Liver (tissue), 9 donors: ENCODE data around the gene BFSP2. TPM values are rescaled to one million over a fixed set of nuclear protein-coding genes. Genes with fewer than 3 reads are reported as not detected.
A peak's percentile ranks its signal among the peaks of the same experiment; 100 is the strongest.

ENCODE experiments used
- DNase-seq: peaks from one replicate; pipeline ENCODE4 v3.0.0-alpha.2; 2017; ENCODE audit warnings: low spot score
- H3K27ac ChIP-seq, 2 donors: one replicate each; pipeline ENCODE4 v1.7.0; 2013; ENCODE audit warnings: inconsistent platforms in 2 of 2, low read length in 2 of 2, control low read depth in 1 of 2, low read depth in 1 of 2, mild to moderate bottlenecking in 1 of 2
- H3K27me3 ChIP-seq, 4 donors: one replicate each; pipeline versions ENCODE4 v1.6.1 to v1.7.0; 2013; ENCODE audit warnings: low read length in 3 of 4, inconsistent platforms in 1 of 4, mild to moderate bottlenecking in 1 of 4, moderate library complexity in 1 of 4; ENCODE audit not compliant: control insufficient read depth in 4 of 4, insufficient read depth in 4 of 4
- H3K36me3 ChIP-seq, 4 donors: one replicate each; pipeline versions ENCODE4 v1.6.1 to v1.7.0; 2013; ENCODE audit warnings: low read length in 3 of 4, mild to moderate bottlenecking in 3 of 4, low read depth in 1 of 4, moderate library complexity in 1 of 4; ENCODE audit not compliant: control insufficient read depth in 4 of 4, insufficient read depth in 3 of 4
- H3K4me1 ChIP-seq, 4 donors: one replicate each; pipeline versions ENCODE4 v1.6.1 to v1.7.0; 2013; ENCODE audit warnings: low read length in 3 of 4, mild to moderate bottlenecking in 3 of 4, moderate library complexity in 1 of 4; ENCODE audit not compliant: control insufficient read depth in 4 of 4, insufficient read depth in 4 of 4
- H3K4me3 ChIP-seq, 3 donors: one replicate each; pipeline versions ENCODE4 v1.6.1 to v1.7.0; 2013; ENCODE audit warnings: low read length in 3 of 3, control low read depth in 1 of 3, low read depth in 1 of 3, mild to moderate bottlenecking in 1 of 3
- H3K9ac ChIP-seq, 2 donors: one replicate each; pipeline ENCODE4 v1.7.0; 2013; ENCODE audit warnings: low read length in 2 of 2, mild to moderate bottlenecking in 2 of 2, moderate library complexity in 2 of 2, control low read depth in 1 of 2, low read depth in 1 of 2
- H3K9me3 ChIP-seq, 4 donors: one replicate each; pipeline versions ENCODE4 v1.6.1 to v1.7.0; 2013; ENCODE audit warnings: low read length in 3 of 4; ENCODE audit not compliant: control insufficient read depth in 4 of 4
- EGR1 ChIP-seq, 2 donors: IDR thresholded peaks; 2 replicates each; pipeline ENCODE4 v1.6.1; 2016 to 2018; ENCODE audit warnings: antibody characterized with exemption in 2 of 2, low read depth in 2 of 2
- FOXA1 ChIP-seq: IDR thresholded peaks from 2 replicates; pipeline ENCODE4 v1.6.1; 2016; ENCODE audit warnings: antibody characterized with exemption
- FOXA2 ChIP-seq: IDR thresholded peaks from 2 replicates; pipeline ENCODE4 v1.6.1; 2016; ENCODE audit warnings: antibody characterized with exemption
- GABPA ChIP-seq, 2 donors: IDR thresholded peaks in 1 of 2; conservative IDR thresholded peaks in 1 of 2; 2 replicates each; pipeline ENCODE4 v1.6.1; 2016; ENCODE audit warnings: antibody characterized with exemption in 2 of 2, mild to moderate bottlenecking in 1 of 2, moderate library complexity in 1 of 2
- HNF4A ChIP-seq, 2 donors: conservative IDR thresholded peaks; 2 replicates each; pipeline ENCODE4 v1.6.1; 2016; ENCODE audit warnings: antibody characterized with exemption in 2 of 2, mild to moderate bottlenecking in 2 of 2
- HNF4G ChIP-seq: IDR thresholded peaks from 2 replicates; pipeline ENCODE4 v1.6.1; 2016; ENCODE audit warnings: antibody characterized with exemption
- JUND ChIP-seq, 2 donors: IDR thresholded peaks; 2 replicates each; pipeline ENCODE4 v1.6.1; 2016; ENCODE audit warnings: antibody characterized with exemption in 2 of 2
- NR2F2 ChIP-seq: IDR thresholded peaks from 2 replicates; pipeline ENCODE4 v1.6.1; 2016; ENCODE audit warnings: antibody characterized with exemption
- RAD21 ChIP-seq, 2 donors: IDR thresholded peaks; 2 replicates each; pipeline ENCODE4 v1.6.1; 2016; ENCODE audit warnings: antibody characterized with exemption in 2 of 2, mild to moderate bottlenecking in 2 of 2
- RXRA ChIP-seq, 2 donors: IDR thresholded peaks; 2 replicates each; pipeline ENCODE4 v1.6.1; 2017 to 2018; ENCODE audit warnings: antibody characterized with exemption in 2 of 2, mild to moderate bottlenecking in 1 of 2
- SP1 ChIP-seq: IDR thresholded peaks from 2 replicates; pipeline ENCODE4 v1.6.1; 2018; ENCODE audit warnings: antibody characterized with exemption, mild to moderate bottlenecking
- TAF1 ChIP-seq: conservative IDR thresholded peaks from 2 replicates; pipeline ENCODE4 v1.6.1; 2016; ENCODE audit warnings: antibody characterized with exemption, mild to moderate bottlenecking
- YY1 ChIP-seq: IDR thresholded peaks from 2 replicates; pipeline ENCODE4 v1.6.1; 2016; ENCODE audit warnings: antibody characterized with exemption, mild to moderate bottlenecking
- WGBS: extraction: QIAGEN DNeasy Blood & Tissue Kit; methylation state at CpG from one replicate; pipeline ENCODE4 v1.1.7; 2013; 5-methylcytosine and 5-hydroxymethylcytosine counted together
- polyA plus RNA-seq, 2 donors: library from polyadenylated mRNA; stranded (reverse) in 1 of 2; unstranded in 1 of 2; fragments of 200-250 nt in 1 of 2; fragments of >200 nt in 1 of 2; fragmentation: Nextera tagmentation in 1 of 2; extraction: Ambion mirVana in 1 of 2; gene quantifications; one replicate each; pipeline versions ENCODE4 v1.2.1 to v1.2.3, GENCODE V29; 2013 to 2015
- total RNA-seq, 2 donors: library from RNA; depleted of rRNA; stranded (reverse); fragments of >200 nt; gene quantifications; one replicate each; pipeline ENCODE4 v1.2.3, GENCODE V29; 2014
- TF ChIP-seq, protein P1 (sequence below): IDR thresholded peaks from 2 replicates; pipeline ENCODE4 v1.6.1; 2016; ENCODE audit warnings: antibody characterized with exemption
- TF ChIP-seq, protein P2 (sequence below): IDR thresholded peaks from 2 replicates; pipeline ENCODE4 v1.6.1; 2016; ENCODE audit warnings: antibody characterized with exemption
- TF ChIP-seq, protein P3 (sequence below): fragments of 150-350 bp; IDR thresholded peaks from 2 replicates; pipeline ENCODE4 v1.5.1; 2017; ENCODE audit warnings: improper control_type of control experiment, low read depth, low read length; ENCODE audit not compliant: missing input control
- donor health status: healthy.
- donor health status: healthy.
- donor health status: healthy.
- donor health status: healthy.
- donor health status: healthy.

The BFSP2 gene
- total and polyA plus RNA-seq, 4 donors: 0.42 TPM; not detected in 3

DNA sequence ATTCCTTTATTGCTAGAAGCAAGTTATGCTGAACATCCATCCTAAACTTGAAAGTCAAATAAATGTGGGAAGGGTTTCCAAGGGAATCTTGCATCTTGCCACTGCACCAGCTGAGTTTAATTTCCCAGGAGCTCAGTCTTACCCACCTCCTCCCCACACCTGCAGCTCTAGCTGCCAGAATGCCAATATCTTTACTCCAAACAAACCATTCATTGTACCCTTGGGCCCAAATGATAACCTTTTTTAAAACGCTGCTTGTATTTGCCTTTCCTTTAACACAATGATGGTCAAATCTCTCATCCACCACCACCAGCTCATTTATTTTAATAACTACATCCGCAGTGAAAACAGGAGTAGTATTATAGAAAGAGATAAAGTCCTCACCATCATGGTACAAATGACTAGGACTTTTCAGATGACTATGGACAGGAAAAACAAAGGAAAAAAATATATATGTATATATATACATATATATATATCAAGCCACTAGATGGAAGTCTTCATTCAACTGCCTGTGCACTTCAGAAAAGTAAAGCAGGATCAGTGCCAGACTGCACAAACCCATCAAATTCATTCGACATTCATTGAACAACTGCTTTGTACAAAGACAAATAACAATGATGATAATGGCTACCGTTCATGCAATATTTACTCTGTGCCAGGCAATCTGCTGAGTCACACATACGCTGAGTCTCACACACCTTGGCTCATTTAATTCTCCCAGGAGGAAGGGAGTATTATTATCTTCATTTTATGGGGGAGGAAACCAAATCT is 44.0 kb downstream of the BFSP2 start:
- Histone ChIP-seq H3K36me3 (no peaks in the 10 kb centered on the region), H3K4me3 (no peak overlapping the region), H3K9ac (no peak overlapping the region), H3K27me3 (no peaks in the 10 kb centered on the region), H3K9me3 (no peaks in the 10 kb centered on the region), H3K4me1 (peaks cover 0 to 17% (median 12%) of the 10 kb centered on the region in 4 donors), H3K27ac (no peak overlapping the region)
- TF ChIP-seq HNF4G (no peak), FOXA2 (peak; percentile 79), GABPA (IDR thresholded peaks at IDR 0.05 in 1 of 2, conservative IDR thresholded peaks at IDR 0.05 in 1 of 2) (no peak), RXRA (IDR thresholded peaks at IDR 0.05) (peak in 1 of 2 donors; percentile 37), NR2F2 (no peak), RAD21 (IDR thresholded peaks at IDR 0.05) (peak in 1 of 2 donors; percentile 50), FOXA1 (peak; percentile 51), YY1 (peak; percentile 63), HNF4A (conservative IDR thresholded peaks at IDR 0.05) (peak in 1 of 2 donors; percentile 18)
- TF ChIP-seq, protein P1, sequence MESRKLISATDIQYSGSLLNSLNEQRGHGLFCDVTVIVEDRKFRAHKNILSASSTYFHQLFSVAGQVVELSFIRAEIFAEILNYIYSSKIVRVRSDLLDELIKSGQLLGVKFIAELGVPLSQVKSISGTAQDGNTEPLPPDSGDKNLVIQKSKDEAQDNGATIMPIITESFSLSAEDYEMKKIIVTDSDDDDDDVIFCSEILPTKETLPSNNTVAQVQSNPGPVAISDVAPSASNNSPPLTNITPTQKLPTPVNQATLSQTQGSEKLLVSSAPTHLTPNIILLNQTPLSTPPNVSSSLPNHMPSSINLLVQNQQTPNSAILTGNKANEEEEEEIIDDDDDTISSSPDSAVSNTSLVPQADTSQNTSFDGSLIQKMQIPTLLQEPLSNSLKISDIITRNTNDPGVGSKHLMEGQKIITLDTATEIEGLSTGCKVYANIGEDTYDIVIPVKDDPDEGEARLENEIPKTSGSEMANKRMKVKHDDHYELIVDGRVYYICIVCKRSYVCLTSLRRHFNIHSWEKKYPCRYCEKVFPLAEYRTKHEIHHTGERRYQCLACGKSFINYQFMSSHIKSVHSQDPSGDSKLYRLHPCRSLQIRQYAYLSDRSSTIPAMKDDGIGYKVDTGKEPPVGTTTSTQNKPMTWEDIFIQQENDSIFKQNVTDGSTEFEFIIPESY: no peak
- 43% methylated on average over 5 of the region's 5 CpGs for WGBS
- no peak for DNase-seq

DNA sequence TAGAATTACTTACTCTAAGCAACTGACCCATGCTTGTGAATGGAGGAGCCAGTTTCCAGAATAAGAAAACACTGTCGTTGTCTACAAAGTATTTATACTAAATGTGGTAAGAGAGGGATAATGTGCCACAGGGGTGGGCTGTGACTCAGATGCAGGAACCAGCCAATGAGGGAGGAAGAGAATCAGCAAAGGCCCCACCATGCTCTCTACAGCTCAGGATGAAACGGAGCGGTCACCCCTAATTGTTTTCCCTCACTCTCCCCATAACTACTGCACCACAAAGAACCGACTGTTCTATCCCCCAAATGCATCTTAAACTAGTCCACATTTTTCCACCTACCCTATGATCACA is 44.5 kb downstream of the BFSP2 start:
- Histone ChIP-seq H3K9ac (no peak overlapping the region), H3K36me3 (no peaks in the 10 kb centered on the region), H3K27me3 (no peaks in the 10 kb centered on the region), H3K9me3 (no peaks in the 10 kb centered on the region), H3K4me1 (peaks cover 0 to 15% (median 11%) of the 10 kb centered on the region in 4 donors), H3K4me3 (no peak overlapping the region), H3K27ac (no peak overlapping the region)
- DNase-seq: no peak
- no peak for TF ChIP-seq GABPA (IDR thresholded peaks at IDR 0.05 in 1 of 2, conservative IDR thresholded peaks at IDR 0.05 in 1 of 2)
- TF ChIP-seq TAF1: no peak
- TF ChIP-seq EGR1 (IDR thresholded peaks at IDR 0.05; ENCODE audit: low read depth in 2 of 2): no peak
- 94% methylated on average over 4 of the region's 4 CpGs for WGBS

DNA sequence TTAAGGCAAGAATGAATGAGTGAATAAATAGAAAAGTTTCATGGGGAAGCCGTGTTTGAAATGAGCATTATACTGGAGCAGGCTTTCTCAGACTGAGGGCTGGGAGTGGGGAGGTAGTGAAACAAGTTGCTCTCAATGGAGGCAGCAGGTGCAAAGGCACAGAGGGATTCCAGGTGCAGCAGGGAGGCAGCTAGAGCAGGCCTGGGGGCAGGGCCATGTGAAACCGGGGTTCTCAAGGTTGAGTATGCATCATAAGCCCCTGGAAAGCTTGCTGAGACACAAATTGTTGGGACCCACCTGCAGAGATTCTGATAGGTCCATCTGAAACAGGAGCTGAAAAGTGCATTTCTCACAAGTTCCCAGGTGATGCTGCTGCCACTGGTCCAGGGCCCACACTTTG is 45.3 kb downstream of the BFSP2 start:
- Histone ChIP-seq H3K36me3 (no peaks in the 10 kb centered on the region), H3K4me1 (peaks cover 0 to 12% (median 10%) of the 10 kb centered on the region in 4 donors), H3K9me3 (no peaks in the 10 kb centered on the region), H3K9ac (no peak overlapping the region), H3K27ac (no peak overlapping the region), H3K4me3 (no peak overlapping the region), H3K27me3 (peaks cover 0 to under 1% (median 0%) of the 10 kb centered on the region in 4 donors)
- WGBS: 92% methylated on average over 2 of the region's 2 CpGs
- DNase-seq: no peak
- TF ChIP-seq, protein P2, sequence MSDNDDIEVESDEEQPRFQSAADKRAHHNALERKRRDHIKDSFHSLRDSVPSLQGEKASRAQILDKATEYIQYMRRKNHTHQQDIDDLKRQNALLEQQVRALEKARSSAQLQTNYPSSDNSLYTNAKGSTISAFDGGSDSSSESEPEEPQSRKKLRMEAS: no peak
- TF ChIP-seq, protein P1: no peak
- TF ChIP-seq RAD21 (IDR thresholded peaks at IDR 0.05): no peak
- TF ChIP-seq SP1: no peak
- no peak for TF ChIP-seq TAF1
- no peak for TF ChIP-seq HNF4A (conservative IDR thresholded peaks at IDR 0.05)
- TF ChIP-seq EGR1 (IDR thresholded peaks at IDR 0.05; ENCODE audit: low read depth in 2 of 2): no peak
- TF ChIP-seq JUND (IDR thresholded peaks at IDR 0.05): no peak
- TF ChIP-seq, protein P3, sequence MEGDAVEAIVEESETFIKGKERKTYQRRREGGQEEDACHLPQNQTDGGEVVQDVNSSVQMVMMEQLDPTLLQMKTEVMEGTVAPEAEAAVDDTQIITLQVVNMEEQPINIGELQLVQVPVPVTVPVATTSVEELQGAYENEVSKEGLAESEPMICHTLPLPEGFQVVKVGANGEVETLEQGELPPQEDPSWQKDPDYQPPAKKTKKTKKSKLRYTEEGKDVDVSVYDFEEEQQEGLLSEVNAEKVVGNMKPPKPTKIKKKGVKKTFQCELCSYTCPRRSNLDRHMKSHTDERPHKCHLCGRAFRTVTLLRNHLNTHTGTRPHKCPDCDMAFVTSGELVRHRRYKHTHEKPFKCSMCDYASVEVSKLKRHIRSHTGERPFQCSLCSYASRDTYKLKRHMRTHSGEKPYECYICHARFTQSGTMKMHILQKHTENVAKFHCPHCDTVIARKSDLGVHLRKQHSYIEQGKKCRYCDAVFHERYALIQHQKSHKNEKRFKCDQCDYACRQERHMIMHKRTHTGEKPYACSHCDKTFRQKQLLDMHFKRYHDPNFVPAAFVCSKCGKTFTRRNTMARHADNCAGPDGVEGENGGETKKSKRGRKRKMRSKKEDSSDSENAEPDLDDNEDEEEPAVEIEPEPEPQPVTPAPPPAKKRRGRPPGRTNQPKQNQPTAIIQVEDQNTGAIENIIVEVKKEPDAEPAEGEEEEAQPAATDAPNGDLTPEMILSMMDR: no peak
- TF ChIP-seq NR2F2: no peak
